Tibial artery (tissue), 4 donors: Measurements from ENCODE around the gene MRC1.

Experiments
- DNase-seq, 2 donors: peaks; one replicate each; pipeline ENCODE4 v3.0.0-alpha.2; 2019
- H3K27ac ChIP-seq, 2 donors: fragments of 200-600 bp; sonication (generic) in 1 of 2; 1 replicate in 1 of 2; 2 replicates in 1 of 2; pipeline ENCODE4 v1.5.1; 2018 to 2019; ENCODE audit warnings: mild to moderate bottlenecking in 1 of 2
- H3K27me3 ChIP-seq, 2 donors: fragments of 200-600 bp; sonication (generic) in 1 of 2; one replicate each; pipeline versions ENCODE4 v1.5.1 to v1.6.0; 2016 to 2019
- H3K36me3 ChIP-seq, 3 donors: fragments of 200-600 bp; sonication (generic) in 2 of 3; one replicate each; pipeline ENCODE4 v1.5.1; 2016 to 2019; ENCODE audit warnings: mild to moderate bottlenecking in 2 of 3
- H3K4me1 ChIP-seq, 4 donors: fragments of 200-600 bp; sonication (generic) in 2 of 4; 1 replicate in 3 of 4; 2 replicates in 1 of 4; pipeline ENCODE4 v1.5.1; 2016 to 2019
- H3K4me3 ChIP-seq, 2 donors: fragments of 200-600 bp; sonication (generic) in 1 of 2; 1 replicate in 1 of 2; 2 replicates in 1 of 2; pipeline ENCODE4 v1.5.1; 2018 to 2019; ENCODE audit warnings: mild to moderate bottlenecking in 2 of 2
- H3K9me3 ChIP-seq, 3 donors: fragments of 200-600 bp; sonication (generic) in 1 of 3; one replicate each; pipeline ENCODE4 v1.5.1; 2016 to 2019
- intact Hi-C: fragments of 100-400 bp; cut with DNase I; formaldehyde crosslinking; loops from one replicate; pipeline ENCODE4 v1.15.0; 2023; ENCODE audit warnings: low total_unique reads
- TF ChIP-seq, protein P1 (sequence below), 2 experiments: fragments of 200-600 bp in 1 of 2; fragments of 450-650 bp in 1 of 2; IDR thresholded peaks; one replicate each; pipeline ENCODE4 v1.5.1; 2017 to 2019; ENCODE audit warnings: antibody characterized with exemption in 2 of 2, mild to moderate bottlenecking in 1 of 2, moderate library complexity in 1 of 2

The MRC1 gene

DNA sequence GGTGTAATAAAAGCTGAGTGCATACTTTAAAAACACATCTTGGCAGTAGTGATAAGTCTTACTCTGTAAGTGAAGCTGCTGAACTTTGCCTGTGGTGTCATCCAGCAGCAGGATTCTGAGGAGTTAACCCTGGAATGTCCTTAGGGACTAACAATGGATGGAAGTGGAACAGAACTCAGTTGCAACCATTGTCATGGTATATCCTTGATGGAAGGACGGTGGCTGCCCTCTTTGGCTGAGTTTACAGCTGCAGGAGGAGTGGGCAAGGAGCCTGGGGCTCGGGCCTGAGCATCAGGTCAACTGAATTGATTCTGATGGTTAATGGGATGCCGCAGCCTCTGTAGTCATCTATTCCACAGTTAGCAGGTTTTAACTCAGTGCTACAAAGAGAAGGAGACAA lies 56.2 kb downstream of the MRC1 start:
- no peak overlapping the region for H3K4me3 ChIP-seq
- H3K36me3 ChIP-seq: no peaks in the 10 kb centered on the region
- DNase-seq: no peak
- no peak overlapping the region for H3K27ac ChIP-seq
- H3K4me1 ChIP-seq: no peaks in the 10 kb centered on the region
- TF ChIP-seq, protein P1, sequence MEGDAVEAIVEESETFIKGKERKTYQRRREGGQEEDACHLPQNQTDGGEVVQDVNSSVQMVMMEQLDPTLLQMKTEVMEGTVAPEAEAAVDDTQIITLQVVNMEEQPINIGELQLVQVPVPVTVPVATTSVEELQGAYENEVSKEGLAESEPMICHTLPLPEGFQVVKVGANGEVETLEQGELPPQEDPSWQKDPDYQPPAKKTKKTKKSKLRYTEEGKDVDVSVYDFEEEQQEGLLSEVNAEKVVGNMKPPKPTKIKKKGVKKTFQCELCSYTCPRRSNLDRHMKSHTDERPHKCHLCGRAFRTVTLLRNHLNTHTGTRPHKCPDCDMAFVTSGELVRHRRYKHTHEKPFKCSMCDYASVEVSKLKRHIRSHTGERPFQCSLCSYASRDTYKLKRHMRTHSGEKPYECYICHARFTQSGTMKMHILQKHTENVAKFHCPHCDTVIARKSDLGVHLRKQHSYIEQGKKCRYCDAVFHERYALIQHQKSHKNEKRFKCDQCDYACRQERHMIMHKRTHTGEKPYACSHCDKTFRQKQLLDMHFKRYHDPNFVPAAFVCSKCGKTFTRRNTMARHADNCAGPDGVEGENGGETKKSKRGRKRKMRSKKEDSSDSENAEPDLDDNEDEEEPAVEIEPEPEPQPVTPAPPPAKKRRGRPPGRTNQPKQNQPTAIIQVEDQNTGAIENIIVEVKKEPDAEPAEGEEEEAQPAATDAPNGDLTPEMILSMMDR (IDR thresholded peaks at IDR 0.05): no peak
- intact Hi-C loops: no loop called here
- no peaks in the 10 kb centered on the region for H3K9me3 ChIP-seq
- no peaks in the 10 kb centered on the region for H3K27me3 ChIP-seq

DNA sequence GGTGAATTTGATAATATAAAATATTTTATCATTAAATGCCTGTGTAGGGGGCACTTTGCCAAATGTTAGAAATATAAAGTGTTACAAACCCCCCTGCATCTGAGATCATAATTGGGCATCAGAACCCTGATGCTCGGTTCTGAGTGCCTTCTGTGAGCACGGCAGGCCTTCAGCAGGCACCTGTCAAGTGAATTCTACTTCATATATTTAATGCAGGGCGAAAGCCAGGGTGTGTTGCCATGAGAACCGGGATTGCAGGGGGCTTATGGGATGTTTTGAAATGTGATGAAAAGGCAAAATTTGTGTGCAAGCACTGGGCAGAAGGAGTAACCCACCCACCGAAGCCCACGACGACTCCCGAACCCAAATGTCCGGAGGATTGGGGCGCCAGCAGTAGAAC lies 57.2 kb downstream of the MRC1 start:
- Histone ChIP-seq H3K27ac (no peak overlapping the region), H3K36me3 (no peaks in the 10 kb centered on the region), H3K4me1 (no peaks in the 10 kb centered on the region), H3K4me3 (no peak overlapping the region), H3K27me3 (no peaks in the 10 kb centered on the region), H3K9me3 (no peaks in the 10 kb centered on the region)
- intact Hi-C loops: no loop called here
- DNase-seq: no peak
- TF ChIP-seq, protein P1 (IDR thresholded peaks at IDR 0.05): no peak

DNA sequence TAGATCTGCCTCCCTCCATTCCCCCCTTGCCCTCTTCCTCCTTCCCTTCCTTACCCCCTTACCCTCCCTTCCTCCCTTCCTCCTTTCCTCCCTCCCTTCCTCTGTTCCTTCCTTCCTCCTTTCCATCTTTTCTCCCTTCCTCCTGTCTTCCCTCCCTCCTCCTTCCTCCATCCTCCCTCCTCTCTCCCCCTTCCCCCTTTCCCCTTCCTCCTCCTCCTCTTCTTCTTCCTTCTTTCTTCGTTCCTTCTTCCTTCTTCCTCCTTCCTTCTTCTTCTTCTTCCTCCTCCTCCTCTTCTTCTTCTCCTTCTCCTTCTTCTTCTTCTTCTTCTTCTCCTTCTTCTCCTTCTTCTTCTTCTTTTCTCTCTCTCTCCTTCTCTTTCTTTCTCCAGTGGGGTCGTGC lies 57.9 kb downstream of the MRC1 start:
- no peak for DNase-seq
- TF ChIP-seq, protein P1 (IDR thresholded peaks at IDR 0.05): no peak
- H3K4me3 ChIP-seq: no peak overlapping the region
- no peak overlapping the region for H3K27ac ChIP-seq
- no peaks in the 10 kb centered on the region for H3K9me3 ChIP-seq
- intact Hi-C loops: no loop called here
- H3K27me3 ChIP-seq: no peaks in the 10 kb centered on the region
- no peaks in the 10 kb centered on the region for H3K36me3 ChIP-seq
- no peaks in the 10 kb centered on the region for H3K4me1 ChIP-seq

DNA sequence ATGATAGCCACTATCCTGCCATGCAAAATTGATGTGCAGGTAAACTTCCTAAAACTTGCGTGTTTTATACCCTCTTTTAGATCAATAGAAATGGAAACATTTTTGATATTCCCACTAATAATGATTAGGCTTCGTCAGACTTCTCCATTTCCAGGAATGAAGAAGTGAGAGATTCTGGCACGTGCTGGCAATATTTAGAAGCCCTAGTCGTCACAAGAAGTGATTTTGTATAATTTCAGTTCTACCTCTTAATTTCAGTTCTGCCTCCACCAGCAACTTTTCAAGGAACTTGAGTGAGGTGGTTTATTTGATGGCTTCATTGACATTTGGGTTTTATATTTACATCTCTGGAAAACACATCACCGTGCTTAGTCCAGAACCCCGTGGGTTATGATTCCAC lies 61.9 kb downstream of the MRC1 start:
- DNase-seq: no peak
- Histone ChIP-seq H3K36me3 (no peaks in the 10 kb centered on the region), H3K9me3 (no peaks in the 10 kb centered on the region), H3K4me1 (no peaks in the 10 kb centered on the region), H3K27ac (no peak overlapping the region), H3K4me3 (no peak overlapping the region), H3K27me3 (no peaks in the 10 kb centered on the region)
- TF ChIP-seq, protein P1 (IDR thresholded peaks at IDR 0.05): no peak
- intact Hi-C loops: no loop called here

DNA sequence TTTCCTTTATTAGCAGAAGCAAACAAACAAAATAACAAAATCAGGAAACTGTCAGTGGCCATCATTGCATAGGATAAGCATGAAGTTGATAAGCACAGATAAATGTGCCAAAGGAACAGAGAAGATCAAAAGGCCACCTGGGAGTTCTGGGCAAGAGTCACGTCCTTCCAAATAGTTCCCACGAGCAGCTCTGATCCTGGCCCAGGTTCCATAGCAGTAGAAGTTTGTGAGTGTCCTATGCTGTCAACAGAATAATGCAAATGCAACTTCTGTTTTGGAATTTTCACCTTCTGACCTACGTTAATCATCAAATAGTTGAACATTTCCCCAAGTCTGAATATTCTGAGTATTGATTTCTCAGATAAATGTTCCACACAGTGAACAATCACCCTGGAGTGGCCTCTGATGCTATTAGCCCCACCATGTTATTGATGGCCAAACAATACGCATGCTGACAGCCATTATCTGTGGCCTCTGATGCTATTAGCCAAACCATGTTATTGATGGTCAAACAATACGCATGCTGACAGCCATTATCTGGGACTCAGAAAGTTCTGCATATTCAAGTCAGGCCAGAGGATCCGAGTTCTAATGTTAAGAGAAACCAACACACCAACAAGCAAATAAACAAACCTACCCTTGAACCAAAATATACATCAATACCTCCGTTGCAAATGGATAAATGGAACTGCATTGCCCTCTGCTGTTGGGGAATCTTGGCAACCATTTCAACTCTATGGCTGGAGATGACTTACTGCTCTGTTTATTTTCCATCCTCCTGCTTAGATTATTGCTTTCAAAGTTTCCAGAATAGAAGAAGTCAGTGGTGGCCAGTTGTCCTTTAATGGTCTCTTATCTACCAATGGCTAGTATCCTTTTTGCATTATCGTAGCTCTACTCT lies 63.3 kb downstream of the MRC1 start:
- Histone ChIP-seq H3K27ac (no peak overlapping the region), H3K36me3 (no peaks in the 10 kb centered on the region), H3K4me3 (no peak overlapping the region), H3K9me3 (no peaks in the 10 kb centered on the region), H3K4me1 (no peaks in the 10 kb centered on the region), H3K27me3 (no peaks in the 10 kb centered on the region)
- DNase-seq: no peak
- intact Hi-C loops: no loop called here
- TF ChIP-seq, protein P1 (IDR thresholded peaks at IDR 0.05): peak in 1 of 2 experiments; percentile 9
